ENCODE data around the gene NSD2. TPM values are rescaled to one million over a fixed set of nuclear protein-coding genes. Genes with fewer than 3 reads are reported as not detected.

NSD2 gene
- total and polyA plus RNA-seq, 2 donors (not counting 1 experiment from before 2014, with no cell fraction given), result 14.2 to 64.8 TPM

- Histone ChIP-seq H3K9me3 (ENCODE audit: control extremely low read depth in 1 of 3, control insufficient read depth in 2 of 3, insufficient read depth in 1 of 3, low read length in 2 of 3) (no peaks in the 10 kb centered on the region), H3K4me2 (replicated peaks; ENCODE audit: low read depth, low read length, poor library complexity, severe bottlenecking) (no peak overlapping the region), H3K9ac (ENCODE audit: low read length) (no peak overlapping the region), H3K36me3 (replicated peaks in 1 of 2; ENCODE audit: control extremely low read depth in 1 of 2, control insufficient read depth in 1 of 2, extremely low read depth in 1 of 2, insufficient read depth in 2 of 2, low read length in 1 of 2) (peaks cover 0 to 49% of the 10 kb centered on the region in 2 experiments), H3K79me2 (ENCODE audit: control insufficient read depth, insufficient read depth, low read length) (no peaks in the 10 kb centered on the region), H2AFZ (ENCODE audit: insufficient read depth, low read depth, low read length, poor library complexity, severe bottlenecking) (no peak overlapping the region), H3K4me1 (ENCODE audit: control insufficient read depth in 2 of 2, insufficient read depth in 2 of 2, low read length in 2 of 2) (no peaks in the 10 kb centered on the region), H3K4me3 (ENCODE audit: control extremely low read depth in 1 of 5, extremely low read depth in 1 of 5, insufficient read depth in 1 of 5, low read depth in 2 of 5, low read length in 4 of 5) (no peak overlapping the region), H3K27ac (ENCODE audit: low read length in 2 of 2) (no peak overlapping the region), H3K27me3 (replicated peaks in 1 of 4; ENCODE audit: control extremely low read depth in 1 of 4, control insufficient read depth in 3 of 4, insufficient read depth in 4 of 4, low read length in 3 of 4) (no peaks in the 10 kb centered on the region), H4K20me1 (ENCODE audit: control insufficient read depth, insufficient read depth, low read length, poor library complexity, severe bottlenecking) (no peaks in the 10 kb centered on the region)
- CTCF ChIA-PET, result no interaction called here
- Mint-ChIP-seq H3K27me3 (no peaks in the 10 kb centered on the region), H3K4me3 (no peak overlapping the region), H3K27ac (no peak overlapping the region), H3K9me3 (ENCODE audit: insufficient read depth) (no peaks in the 10 kb centered on the region), H3K4me1 (no peaks in the 10 kb centered on the region)
- POLR2A ChIA-PET, result no interaction called here
- WGBS (ENCODE audit: insufficient coverage), result 100% methylated on average over 3 of the region's 4 CpGs
- intact Hi-C loops (cut with micrococcal nuclease), result no loop called here
- DNase-seq (no peak), ATAC-seq (ENCODE audit: low read depth) (no peak)
- TF ChIP-seq EZH2 (IDR thresholded peaks at IDR 0.05; ENCODE audit: borderline replicate concordance, insufficient read depth, low read depth, low read length, poor library complexity, severe bottlenecking) (no peak), CTCF (IDR thresholded peaks at IDR 0.05) (no peak)
Observed at GRCh38 chr4:1962980-1963379, 91.8 kb downstream of the NSD2 start.

- Histone ChIP-seq H3K4me3 (ENCODE audit: control extremely low read depth in 1 of 5, extremely low read depth in 1 of 5, insufficient read depth in 1 of 5, low read depth in 2 of 5, low read length in 4 of 5) (no peak overlapping the region), H3K27me3 (replicated peaks in 1 of 4; ENCODE audit: control extremely low read depth in 1 of 4, control insufficient read depth in 3 of 4, insufficient read depth in 4 of 4, low read length in 3 of 4) (no peaks in the 10 kb centered on the region), H3K4me2 (replicated peaks; ENCODE audit: low read depth, low read length, poor library complexity, severe bottlenecking) (no peak overlapping the region), H3K79me2 (ENCODE audit: control insufficient read depth, insufficient read depth, low read length) (no peaks in the 10 kb centered on the region), H3K36me3 (replicated peaks in 1 of 2; ENCODE audit: control extremely low read depth in 1 of 2, control insufficient read depth in 1 of 2, extremely low read depth in 1 of 2, insufficient read depth in 2 of 2, low read length in 1 of 2) (peaks cover 0 to 36% of the 10 kb centered on the region in 2 experiments), H3K9me3 (ENCODE audit: control extremely low read depth in 1 of 3, control insufficient read depth in 2 of 3, insufficient read depth in 1 of 3, low read length in 2 of 3) (no peaks in the 10 kb centered on the region), H3K27ac (ENCODE audit: low read length in 2 of 2) (no peak overlapping the region), H2AFZ (ENCODE audit: insufficient read depth, low read depth, low read length, poor library complexity, severe bottlenecking) (no peak overlapping the region), H4K20me1 (ENCODE audit: control insufficient read depth, insufficient read depth, low read length, poor library complexity, severe bottlenecking) (no peaks in the 10 kb centered on the region), H3K4me1 (ENCODE audit: control insufficient read depth in 2 of 2, insufficient read depth in 2 of 2, low read length in 2 of 2) (no peaks in the 10 kb centered on the region), H3K9ac (ENCODE audit: low read length) (no peak overlapping the region)
- TF ChIP-seq CTCF (IDR thresholded peaks at IDR 0.05) (no peak), EZH2 (IDR thresholded peaks at IDR 0.05; ENCODE audit: borderline replicate concordance, insufficient read depth, low read depth, low read length, poor library complexity, severe bottlenecking) (no peak)
- intact Hi-C loops (cut with micrococcal nuclease), result no loop called here
- Mint-ChIP-seq H3K9me3 (ENCODE audit: insufficient read depth) (no peaks in the 10 kb centered on the region), H3K4me1 (no peaks in the 10 kb centered on the region), H3K4me3 (no peak overlapping the region), H3K27ac (no peak overlapping the region), H3K27me3 (no peaks in the 10 kb centered on the region)
- ChIA-PET CTCF (no interaction called here), POLR2A (no interaction called here)
- DNase-seq (no peak), ATAC-seq (ENCODE audit: low read depth) (no peak)
- 100% methylated on average over 2 of the region's 6 CpGs for WGBS (ENCODE audit: insufficient coverage)
Observed at GRCh38 chr4:1964443-1964842, 93.2 kb downstream of the NSD2 start.
